Activated B cell treated with CpG ODN at 0.5 μM for 24 hours (primary cell): ENCODE measurements around the gene CREB3L2. TPM values are rescaled to one million over a fixed set of nuclear protein-coding genes. Genes with fewer than 3 reads are reported as not detected.

Experiments
- ATAC-seq: fragments of 200-7000 bp; cut with Tn5 transposase; one replicate; pipeline ENCODE4 v1.10.0; 2021; ENCODE audit warnings: low read depth, mild to moderate bottlenecking, moderate library complexity
- CTCF ChIA-PET: fragments of 350-600 bp; sonication (Branson Sonifier 250); formaldehyde crosslinking; loops from one replicate; lab custom pipeline; 2021; ENCODE audit warnings: antibody characterized with exemption; lab: Charles Lee
- POLR2A ChIA-PET: fragments of 350-600 bp; sonication (Branson Sonifier 250); formaldehyde crosslinking; loops from one replicate; lab custom pipeline; 2021; ENCODE audit warnings: antibody characterized with exemption; lab: Charles Lee
- DNase-seq: peaks from one replicate; pipeline ENCODE4 v3.0.0; 2022
- H3K27ac Mint-ChIP-seq: one replicate; pipeline ENCODE4 v1.8.0; 2020; ENCODE audit warnings: mixed read lengths
- H3K27me3 Mint-ChIP-seq: one replicate; pipeline ENCODE4 v1.8.0; 2021; ENCODE audit warnings: mixed read lengths
- H3K36me3 Mint-ChIP-seq: one replicate; pipeline ENCODE4 v1.8.0; 2021; ENCODE audit warnings: low read depth, mixed read lengths
- H3K4me1 Mint-ChIP-seq: one replicate; pipeline ENCODE4 v1.8.0; 2021; ENCODE audit warnings: mixed read lengths
- H3K4me3 Mint-ChIP-seq: one replicate; pipeline ENCODE4 v1.8.0; 2020; ENCODE audit warnings: mild to moderate bottlenecking, mixed read lengths
- H3K9me3 Mint-ChIP-seq: one replicate; pipeline ENCODE4 v1.8.0; 2020; ENCODE audit warnings: mixed read lengths
- CTCF ChIP-seq: fragments of 200-600 bp; IDR thresholded peaks from one replicate; pipeline ENCODE4 v1.8.0; 2022; ENCODE audit warnings: antibody characterized with exemption, mild to moderate bottlenecking
- intact Hi-C: fragments of 100-400 bp; cut with micrococcal nuclease; formaldehyde crosslinking; loops from one replicate; pipeline ENCODE4 v1.15.1; 2024
- total RNA-seq: library from RNA; stranded (reverse); gene quantifications from 2 replicates; pipeline ENCODE4 v1.2.3, GENCODE V29; 2022

The CREB3L2 gene
- total RNA-seq, 1 donor from 2014 or later: 21.7 TPM

DNA sequence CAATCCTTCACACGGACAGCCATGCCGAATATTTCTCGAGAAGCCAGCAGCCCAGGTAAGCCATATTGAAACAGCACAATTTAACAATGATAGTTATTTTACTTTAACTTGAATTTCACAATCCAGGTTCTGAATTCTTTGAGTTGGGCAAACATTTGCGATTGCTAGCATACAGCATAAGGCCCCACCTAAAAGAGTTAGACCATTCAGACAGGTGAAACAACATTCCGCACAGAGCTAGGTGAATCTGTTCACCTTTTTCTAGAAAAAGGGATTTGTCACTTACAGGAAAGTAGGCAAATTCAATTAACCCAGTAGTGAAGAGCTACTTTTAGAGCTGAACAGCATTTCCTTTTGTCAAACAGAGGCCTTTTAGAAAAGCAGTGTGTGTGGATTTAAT lies 45.3 kb downstream of the CREB3L2 start:
- H3K36me3 Mint-ChIP-seq: peaks cover 8% of the 10 kb centered on the region
- peaks cover 26% of the 10 kb centered on the region for H3K4me1 Mint-ChIP-seq
- ChIA-PET POLR2A (no interaction called here), CTCF (no interaction called here)
- no peak for ATAC-seq
- intact Hi-C loops: no loop called here
- no peak overlapping the region for H3K27ac Mint-ChIP-seq
- no peaks in the 10 kb centered on the region for H3K9me3 Mint-ChIP-seq
- no peak for DNase-seq
- H3K4me3 Mint-ChIP-seq: no peak overlapping the region
- no peaks in the 10 kb centered on the region for H3K27me3 Mint-ChIP-seq
- TF ChIP-seq CTCF: no peak

- TF ChIP-seq CTCF: no peak
- Mint-ChIP-seq H3K4me3 (no peak overlapping the region), H3K27ac (no peak overlapping the region), H3K36me3 (peaks cover 8% of the 10 kb centered on the region), H3K9me3 (no peaks in the 10 kb centered on the region), H3K4me1 (peaks cover 22% of the 10 kb centered on the region), H3K27me3 (no peaks in the 10 kb centered on the region)
- no peak for DNase-seq
- ATAC-seq: no peak
- POLR2A ChIA-PET: no interaction called here
- intact Hi-C loops: no loop called here
- CTCF ChIA-PET: no interaction called here
Measured at GRCh38 chr7:137956183-137956582, 45.7 kb downstream of the CREB3L2 start.

GRCh38 chr7:137954614-137955013 lies 47.3 kb downstream of the CREB3L2 start:
- peaks cover 15% of the 10 kb centered on the region for H3K4me1 Mint-ChIP-seq
- no peaks in the 10 kb centered on the region for H3K9me3 Mint-ChIP-seq
- ChIA-PET CTCF (interaction anchor here (1.7 kb wide), 1 partner anchor 54 kb away, joined by 4 read pairs; no protein-coding TSS in a partner anchor), POLR2A (no interaction called here)
- no peak for ATAC-seq
- H3K27ac Mint-ChIP-seq: no peak overlapping the region
- DNase-seq: no peak
- no peak overlapping the region for H3K4me3 Mint-ChIP-seq
- TF ChIP-seq CTCF: no peak
- no peaks in the 10 kb centered on the region for H3K27me3 Mint-ChIP-seq
- intact Hi-C loops: no loop called here
- H3K36me3 Mint-ChIP-seq: peaks cover 8% of the 10 kb centered on the region

DNA sequence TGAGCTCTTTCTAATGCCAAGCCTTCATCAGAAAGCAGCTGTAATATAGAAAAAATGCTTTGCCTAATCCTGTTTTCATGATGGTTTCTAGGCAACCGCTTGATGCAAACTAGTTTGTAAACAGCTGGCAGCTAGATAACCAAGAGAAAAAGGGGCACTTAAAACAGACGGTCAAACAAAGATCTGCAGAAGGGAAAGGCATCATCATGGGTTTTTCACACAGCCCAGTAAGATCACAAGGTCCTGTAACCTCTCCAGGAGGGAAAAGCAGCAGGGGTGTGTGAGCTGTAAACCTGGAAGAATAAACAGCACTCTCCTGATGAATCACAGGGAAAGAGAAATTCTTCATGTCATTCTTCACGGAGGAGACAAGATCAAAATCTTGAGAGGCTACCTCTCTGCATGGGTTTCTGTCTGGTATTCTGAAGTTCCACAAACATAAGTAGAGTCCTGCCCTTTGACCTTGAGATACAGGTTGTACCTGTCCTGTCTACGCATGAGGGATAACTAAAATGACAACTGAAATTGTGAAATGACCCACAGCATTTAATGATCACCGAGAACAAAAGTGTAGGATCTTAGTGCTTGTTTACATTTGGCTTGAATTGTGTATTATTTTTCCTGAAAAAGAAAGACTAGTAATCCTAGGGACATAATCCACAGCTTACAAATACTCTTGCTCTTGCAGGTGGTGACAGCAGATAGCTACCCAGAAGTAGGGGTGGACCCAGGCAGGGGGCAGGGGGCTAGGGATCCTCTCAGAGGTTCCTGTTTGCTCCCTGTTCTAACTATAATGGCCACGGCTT lies 48.0 kb downstream of the CREB3L2 start:
- ATAC-seq: no peak
- CTCF ChIA-PET: interaction anchor here (1.7 kb wide), 1 partner anchor 53 kb away, joined by 4 read pairs; no protein-coding TSS in a partner anchor

More for the DNA sequence above, 48.0 kb downstream of the CREB3L2 start:
- no peaks in the 10 kb centered on the region for H3K27me3 Mint-ChIP-seq
- TF ChIP-seq CTCF: no peak
- H3K27ac Mint-ChIP-seq: no peak overlapping the region
- no peaks in the 10 kb centered on the region for H3K9me3 Mint-ChIP-seq
- H3K36me3 Mint-ChIP-seq: peaks cover 8% of the 10 kb centered on the region
- POLR2A ChIA-PET: no interaction called here
- intact Hi-C loops: no loop called here
- peaks cover 9% of the 10 kb centered on the region for H3K4me1 Mint-ChIP-seq
- no peak for DNase-seq
- H3K4me3 Mint-ChIP-seq: no peak overlapping the region
